Upper lobe of right lung (tissue), 1 donor: ENCODE data around the gene GABRR1. TPM values are rescaled to one million over a fixed set of nuclear protein-coding genes. Genes with fewer than 3 reads are reported as not detected.
A peak's percentile ranks its signal among the peaks of the same experiment; 100 is the strongest.
"Not testable (repeated sequence)": the region's sequence is repeated elsewhere in the genome, so short reads cannot be mapped to it uniquely, and the experiment has no call there.

Source experiments
- ATAC-seq: fragments of 200-7000 bp; cut with Tn5 transposase; one replicate; pipeline ENCODE4 v1.9.1; 2020; ENCODE audit warnings: mild to moderate bottlenecking, moderate library complexity
- DNase-seq: peaks from one replicate; pipeline ENCODE4 v3.0.0-alpha.2; 2020
- H3K27ac ChIP-seq: fragments of 200-600 bp; one replicate; pipeline ENCODE4 v1.8.0; 2022
- H3K27me3 ChIP-seq: fragments of 200-600 bp; one replicate; pipeline ENCODE4 v1.8.0; 2022; ENCODE audit warnings: mild to moderate bottlenecking
- H3K36me3 ChIP-seq: fragments of 200-600 bp; one replicate; pipeline ENCODE4 v1.8.0; 2022
- H3K4me1 ChIP-seq: fragments of 200-600 bp; one replicate; pipeline ENCODE4 v1.8.0; 2022
- H3K4me3 ChIP-seq: fragments of 200-600 bp; one replicate; pipeline ENCODE4 v1.8.0; 2022; ENCODE audit warnings: mild to moderate bottlenecking
- H3K9me3 ChIP-seq: fragments of 200-600 bp; one replicate; pipeline ENCODE4 v1.8.0; 2022
- intact Hi-C: fragments of 100-400 bp; cut with DNase I; formaldehyde crosslinking; loops from one replicate; pipeline ENCODE4 v1.11.0; 2022
- total RNA-seq: library from RNA; stranded (reverse); fragmentation: NEBNext Ultra II Directional; extraction: Animal tissue kit (Norgen Biotek cat#: 25700); gene quantifications from one replicate; pipeline ENCODE4 v1.2.1, GENCODE V29; 2021
- TF ChIP-seq, protein P1 (sequence below): fragments of 200-600 bp; IDR thresholded peaks from one replicate; pipeline ENCODE4 v1.8.0; 2022; ENCODE audit warnings: antibody characterized with exemption
- donor health status: DM: no; HTN: yes; CAD: no; lungs with severe emphysema.

Gene GABRR1
- total RNA-seq, 1 donor from 2014 or later, result not detected

DNA sequence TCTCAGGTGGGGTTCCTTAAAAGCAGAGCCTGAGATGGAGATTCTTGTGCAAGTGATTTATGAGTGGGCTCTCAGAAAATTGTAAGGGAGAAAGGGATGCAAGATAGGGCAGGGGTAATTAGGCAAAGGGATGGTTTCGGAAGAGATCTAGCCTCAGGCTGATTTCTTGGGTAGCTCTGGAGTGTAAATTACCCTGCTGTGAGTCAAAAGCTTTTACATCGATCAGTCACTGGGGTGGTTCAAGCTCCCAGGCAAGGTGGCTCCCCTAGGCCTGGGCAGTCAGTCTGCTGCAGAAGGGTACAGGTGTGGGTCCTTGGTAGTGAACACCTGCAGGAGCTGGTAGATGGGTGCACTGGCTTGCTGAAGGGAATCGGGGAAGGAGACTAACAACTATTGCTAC is 82.4 kb downstream of the GABRR1 start:
- no peak for DNase-seq
- intact Hi-C loops, result no loop called here
- ATAC-seq, result no peak
- Histone ChIP-seq H3K27me3 (no peaks in the 10 kb centered on the region), H3K4me1 (no peaks in the 10 kb centered on the region), H3K4me3 (no peak overlapping the region), H3K36me3 (no peaks in the 10 kb centered on the region), H3K27ac (no peak overlapping the region), H3K9me3 (no peaks in the 10 kb centered on the region)
- TF ChIP-seq, protein P1, sequence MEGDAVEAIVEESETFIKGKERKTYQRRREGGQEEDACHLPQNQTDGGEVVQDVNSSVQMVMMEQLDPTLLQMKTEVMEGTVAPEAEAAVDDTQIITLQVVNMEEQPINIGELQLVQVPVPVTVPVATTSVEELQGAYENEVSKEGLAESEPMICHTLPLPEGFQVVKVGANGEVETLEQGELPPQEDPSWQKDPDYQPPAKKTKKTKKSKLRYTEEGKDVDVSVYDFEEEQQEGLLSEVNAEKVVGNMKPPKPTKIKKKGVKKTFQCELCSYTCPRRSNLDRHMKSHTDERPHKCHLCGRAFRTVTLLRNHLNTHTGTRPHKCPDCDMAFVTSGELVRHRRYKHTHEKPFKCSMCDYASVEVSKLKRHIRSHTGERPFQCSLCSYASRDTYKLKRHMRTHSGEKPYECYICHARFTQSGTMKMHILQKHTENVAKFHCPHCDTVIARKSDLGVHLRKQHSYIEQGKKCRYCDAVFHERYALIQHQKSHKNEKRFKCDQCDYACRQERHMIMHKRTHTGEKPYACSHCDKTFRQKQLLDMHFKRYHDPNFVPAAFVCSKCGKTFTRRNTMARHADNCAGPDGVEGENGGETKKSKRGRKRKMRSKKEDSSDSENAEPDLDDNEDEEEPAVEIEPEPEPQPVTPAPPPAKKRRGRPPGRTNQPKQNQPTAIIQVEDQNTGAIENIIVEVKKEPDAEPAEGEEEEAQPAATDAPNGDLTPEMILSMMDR, result no peak

GRCh38 chr6:89133981-89134380 is 83.2 kb downstream of the GABRR1 start:
- no peaks in the 10 kb centered on the region for H3K27me3 ChIP-seq
- intact Hi-C loops, result no loop called here
- DNase-seq, result no peak
- no peaks in the 10 kb centered on the region for H3K36me3 ChIP-seq
- no peaks in the 10 kb centered on the region for H3K9me3 ChIP-seq
- no peaks in the 10 kb centered on the region for H3K4me1 ChIP-seq
- no peak for ATAC-seq
- no peak overlapping the region for H3K27ac ChIP-seq
- TF ChIP-seq, protein P1, result no peak
- H3K4me3 ChIP-seq, result no peak overlapping the region

- DNase-seq (no peak), ATAC-seq (peak; percentile 38)
- H3K4me1 ChIP-seq, result no peaks in the 10 kb centered on the region
- peaks cover 3% of the 10 kb centered on the region for H3K9me3 ChIP-seq
- no peak overlapping the region for H3K4me3 ChIP-seq
- TF ChIP-seq, protein P1, result no peak
- H3K27me3 ChIP-seq, result no peaks in the 10 kb centered on the region
- no peaks in the 10 kb centered on the region for H3K36me3 ChIP-seq
- intact Hi-C loops, result no loop called here
- H3K27ac ChIP-seq, result no peak overlapping the region
Observed at GRCh38 chr6:89132057-89132456, 85.1 kb downstream of the GABRR1 start.

DNA sequence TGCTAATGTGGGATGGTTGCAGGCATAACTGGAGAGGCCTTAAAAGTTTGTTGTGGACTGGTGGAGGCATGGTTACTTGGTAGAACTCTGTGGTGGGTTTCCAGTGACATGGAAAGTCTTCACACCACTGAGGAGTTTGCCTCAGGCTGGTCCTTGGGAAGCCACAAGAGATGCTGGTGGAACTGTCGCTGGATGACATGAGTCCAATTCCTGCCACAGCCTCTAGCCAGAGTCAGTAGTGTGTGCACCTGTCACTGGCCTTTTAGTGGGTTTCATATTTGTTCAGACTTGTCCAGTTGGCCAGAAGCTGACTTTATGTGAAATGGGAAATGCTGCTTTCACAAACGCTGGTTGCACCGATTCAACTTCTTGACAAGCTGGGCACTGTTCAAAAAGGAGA is 85.6 kb downstream of the GABRR1 start:
- ATAC-seq (no peak), DNase-seq (no peak)

DNA sequence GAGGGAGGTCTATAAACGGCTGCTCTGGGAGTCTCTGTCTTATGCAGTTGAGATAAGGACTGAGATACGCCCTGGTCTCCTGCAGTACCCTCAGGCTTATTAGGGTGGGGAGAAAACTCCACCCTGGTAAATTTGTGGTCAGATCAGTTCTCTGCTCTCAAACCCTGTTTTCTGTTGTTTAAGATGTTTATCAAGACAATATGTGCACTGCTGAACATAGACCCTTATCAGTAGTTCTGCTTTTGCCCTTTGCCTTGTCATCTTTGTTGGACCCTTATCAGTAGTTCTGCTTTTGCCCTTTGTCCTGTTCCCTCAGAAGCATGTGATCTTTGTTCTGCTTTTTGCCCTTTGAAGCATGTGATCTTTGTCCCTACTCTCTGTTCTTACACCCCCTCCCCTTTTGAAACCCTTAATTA is 88.9 kb downstream of the GABRR1 start:
- H3K27me3 ChIP-seq, H3K9me3 ChIP-seq, H3K27ac ChIP-seq, H3K4me3 ChIP-seq, H3K36me3 ChIP-seq, DNase-seq, ATAC-seq, H3K4me1 ChIP-seq, intact Hi-C loops: not testable (repeated sequence)

More for the DNA sequence above, 85.6 kb downstream of the GABRR1 start:
- H3K9me3 ChIP-seq, result peaks cover 3% of the 10 kb centered on the region
- H3K4me1 ChIP-seq, result no peaks in the 10 kb centered on the region
- TF ChIP-seq, protein P1, result no peak
- H3K36me3 ChIP-seq, result no peaks in the 10 kb centered on the region
- intact Hi-C loops, result no loop called here
- H3K27me3 ChIP-seq, result no peaks in the 10 kb centered on the region
- H3K27ac ChIP-seq, result no peak overlapping the region
- no peak overlapping the region for H3K4me3 ChIP-seq

Other genes starting within 250 kb of the GABRR1 start
- gene PNRC1, start 136.6 kb downstream of the GABRR1 start, total RNA-seq, result 183 TPM
- gene SRSF12, start 99.3 kb downstream of the GABRR1 start, total RNA-seq, result not detected
- gene PM20D2, start 71.3 kb downstream of the GABRR1 start, total RNA-seq, result 7.1 TPM
- gene GABRR2, start 97.9 kb upstream of the GABRR1 start, total RNA-seq, result 1.4 TPM
- gene UBE2J1, start 135.4 kb upstream of the GABRR1 start, total RNA-seq, result 42.7 TPM
- gene RRAGD, start 194.9 kb upstream of the GABRR1 start, total RNA-seq, result 44.0 TPM
- gene ANKRD6, start 215.8 kb upstream of the GABRR1 start, total RNA-seq, result 20.2 TPM